Embryonic facial prominence (tissue), 1 donor: ENCODE measurements around the gene DNAH14.
"Not testable (repeated sequence)": the region's sequence is repeated elsewhere in the genome, so short reads cannot be mapped to it uniquely, and the experiment has no call there.

Source experiments
- DNase-seq: peaks from one replicate; pipeline ENCODE4 v3.0.0-alpha.2; 2016; ENCODE audit errors: extremely low spot score

The DNAH14 gene

DNA sequence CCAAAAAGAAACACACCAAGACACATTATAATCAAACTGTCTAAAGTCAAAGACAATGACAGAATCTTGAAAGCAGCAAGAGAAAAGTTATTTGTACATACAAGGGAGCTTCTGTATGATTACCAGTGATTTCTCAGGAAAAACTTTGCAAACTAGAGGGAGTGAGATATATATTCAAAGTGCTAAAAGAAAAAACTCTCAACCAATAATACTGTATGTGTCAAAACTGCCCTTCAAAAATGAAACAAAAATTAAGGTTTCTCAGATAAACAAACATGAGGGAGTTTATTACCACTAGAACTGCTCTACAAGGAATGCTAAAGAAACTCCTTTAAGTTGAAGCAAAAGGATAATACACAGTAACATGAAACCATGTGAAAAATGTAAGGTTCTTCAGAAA lies 418.9 kb downstream of the DNAH14 start:
- DNase-seq: no peak

DNA sequence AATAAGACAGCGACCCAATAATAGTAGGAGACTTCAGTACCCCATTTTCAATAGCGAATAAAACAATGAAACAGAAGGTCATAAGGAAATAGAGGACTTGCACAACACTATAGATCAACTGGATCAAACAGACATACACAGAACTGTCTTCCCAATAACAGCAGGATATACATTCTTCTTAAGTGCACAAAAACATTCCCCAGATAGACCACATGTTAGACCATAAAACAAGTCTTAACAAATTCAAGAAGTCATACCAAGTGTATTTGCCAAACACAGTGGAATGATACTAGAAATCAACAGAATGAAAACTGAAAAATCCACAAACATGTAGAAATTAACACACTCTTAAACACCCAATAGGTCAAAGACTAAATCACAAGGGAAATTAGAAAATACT lies 420.4 kb downstream of the DNAH14 start:
- no peak for DNase-seq

DNA sequence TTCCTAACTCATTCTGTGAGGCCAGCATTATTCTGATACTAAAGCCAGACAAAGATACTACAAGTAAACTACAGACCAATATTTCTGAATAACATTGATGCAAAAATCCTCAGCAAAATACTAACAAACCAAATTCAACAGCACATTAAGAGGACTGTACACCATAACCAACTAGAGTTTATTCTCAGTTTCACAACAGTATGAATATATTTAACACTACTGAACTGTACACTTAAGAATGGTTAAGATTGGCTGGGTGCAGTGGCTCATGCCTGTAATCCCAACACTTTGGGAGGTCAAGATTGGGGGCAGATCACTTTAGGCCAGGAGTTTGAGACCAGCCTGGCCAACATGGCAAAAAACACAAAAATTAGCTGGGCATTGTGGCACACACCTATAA lies 421.4 kb downstream of the DNAH14 start:
- no peak for DNase-seq

DNA sequence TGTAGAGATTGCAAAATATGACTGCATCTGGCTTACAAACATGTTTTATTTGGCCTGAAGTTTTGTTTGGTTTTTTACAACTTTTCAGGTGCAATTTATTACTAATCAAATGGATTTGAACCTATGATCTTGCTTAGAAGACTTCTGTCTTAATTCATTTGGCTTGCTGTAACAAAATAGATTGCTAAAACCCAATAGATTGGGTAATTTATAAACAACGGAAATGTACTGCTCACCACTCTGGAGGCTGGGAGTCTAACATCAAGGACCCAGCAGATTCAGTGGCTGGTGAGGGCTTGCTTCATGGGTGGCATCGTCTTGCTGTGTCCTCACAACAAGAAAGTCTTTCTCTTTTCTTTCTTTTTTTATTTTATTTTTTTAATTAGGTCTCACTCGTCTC lies 425.4 kb downstream of the DNAH14 start:
- DNase-seq: no peak

DNA sequence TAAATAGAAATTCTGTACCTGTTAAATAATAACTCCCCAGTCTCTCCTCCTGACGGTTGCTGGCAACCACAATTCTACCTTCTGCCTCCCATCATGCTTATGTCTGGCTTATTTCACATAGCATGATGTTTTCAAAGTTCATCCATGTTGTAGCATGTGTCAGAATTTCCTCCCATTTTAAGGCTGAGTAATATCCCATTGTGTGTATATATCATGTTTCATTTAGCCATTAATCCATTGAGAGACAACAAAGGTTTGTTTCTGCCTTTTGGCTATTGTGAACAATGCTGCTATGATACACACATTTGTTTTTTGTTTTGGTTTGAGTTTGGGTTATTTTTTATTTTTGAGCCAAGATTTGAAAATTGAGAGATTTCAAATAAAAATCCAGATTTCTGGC lies 426.4 kb downstream of the DNAH14 start:
- no peak for DNase-seq

DNA sequence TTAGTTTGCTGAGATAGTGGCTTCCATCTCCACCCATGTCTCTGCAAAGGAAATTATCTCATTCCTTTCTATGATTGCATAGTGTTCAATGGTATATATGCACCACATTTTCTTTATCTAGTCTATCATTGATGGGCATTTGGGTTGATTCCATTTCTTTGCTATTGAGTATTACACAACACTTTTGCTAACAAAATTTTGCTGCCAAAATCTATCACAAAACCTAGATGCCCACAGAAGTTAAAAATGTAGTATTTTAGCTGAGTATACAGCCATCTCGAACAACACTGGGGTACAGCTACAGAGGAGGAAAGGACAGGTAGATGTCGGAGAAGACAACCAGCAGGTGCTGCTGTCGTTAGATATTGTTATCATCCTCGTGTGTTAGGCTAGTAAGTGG lies 430.6 kb downstream of the DNAH14 start:
- DNase-seq: no peak

DNA sequence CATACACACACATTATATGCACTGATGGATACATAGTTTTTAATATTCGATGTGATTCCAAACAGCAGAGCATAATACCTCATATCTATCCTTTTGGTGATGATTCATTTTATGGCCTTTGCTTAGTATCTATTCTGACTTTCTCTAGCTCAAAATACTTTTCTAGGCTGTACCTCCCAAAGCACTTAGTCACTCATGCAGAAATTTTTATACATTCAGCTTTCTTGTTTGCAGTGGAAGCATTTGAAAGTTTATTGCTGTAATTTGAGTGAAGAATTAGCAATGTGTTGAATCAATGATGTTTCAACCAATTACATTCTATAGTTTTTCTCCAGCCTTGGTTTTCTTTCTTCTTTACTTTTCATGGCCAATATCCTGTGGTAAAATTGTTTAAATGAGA lies 431.7 kb downstream of the DNAH14 start:
- DNase-seq: no peak

DNA sequence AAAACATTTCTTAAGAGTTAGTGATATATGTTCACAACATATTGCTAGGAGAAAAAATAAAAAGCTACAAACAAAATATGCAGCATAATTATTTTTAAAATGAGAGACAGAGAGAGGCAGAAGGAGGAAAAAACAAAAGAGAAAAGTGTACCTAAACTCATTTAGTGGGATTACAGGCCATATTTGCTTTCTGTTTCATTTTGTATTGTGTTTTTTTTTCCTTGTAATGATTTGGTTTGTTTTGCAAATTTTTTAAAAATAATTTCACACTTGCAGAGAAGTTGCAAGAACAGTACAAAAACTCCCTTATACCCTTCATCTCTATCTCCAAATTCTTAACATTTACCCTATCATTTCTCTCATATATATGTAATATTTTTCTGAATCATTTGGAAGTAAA lies 433.3 kb downstream of the DNAH14 start:
- no peak for DNase-seq

DNA sequence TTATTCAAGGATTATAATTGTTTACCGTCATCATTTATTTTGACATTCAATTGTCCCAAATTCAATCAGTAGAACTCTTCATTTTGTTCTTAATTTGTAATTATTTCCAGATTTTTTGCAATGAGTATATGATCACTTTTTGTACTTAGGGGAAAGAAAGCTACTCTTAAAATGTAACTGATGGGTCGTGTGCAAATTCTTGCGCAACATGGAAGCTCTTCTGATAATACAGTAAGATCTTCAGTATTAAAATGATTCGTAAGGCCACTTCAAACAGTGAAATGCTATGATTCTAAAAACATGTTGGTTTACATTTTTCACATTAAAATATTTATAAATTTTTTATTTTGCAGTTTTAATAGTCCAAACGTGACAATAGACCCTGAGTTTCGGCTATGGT lies 435.0 kb downstream of the DNAH14 start:
- DNase-seq: no peak

DNA sequence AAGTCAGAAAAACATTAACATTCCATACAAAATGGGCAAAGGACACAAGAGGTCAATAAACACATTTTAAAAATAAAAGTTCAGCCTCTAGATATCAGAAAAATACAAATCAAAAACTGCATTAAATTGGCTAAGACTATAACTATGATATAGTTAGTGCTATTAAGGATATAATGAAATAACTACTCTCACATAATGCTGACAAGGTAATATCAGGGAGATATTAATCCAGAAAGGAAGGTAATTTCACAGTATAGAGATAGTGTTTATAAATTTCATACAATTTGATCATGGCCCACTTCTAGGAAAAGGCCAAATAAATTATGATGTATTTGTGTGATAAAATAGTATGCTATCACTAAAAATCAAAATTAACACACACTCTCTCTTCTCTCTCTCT lies 436.5 kb downstream of the DNAH14 start:
- no peak for DNase-seq

DNA sequence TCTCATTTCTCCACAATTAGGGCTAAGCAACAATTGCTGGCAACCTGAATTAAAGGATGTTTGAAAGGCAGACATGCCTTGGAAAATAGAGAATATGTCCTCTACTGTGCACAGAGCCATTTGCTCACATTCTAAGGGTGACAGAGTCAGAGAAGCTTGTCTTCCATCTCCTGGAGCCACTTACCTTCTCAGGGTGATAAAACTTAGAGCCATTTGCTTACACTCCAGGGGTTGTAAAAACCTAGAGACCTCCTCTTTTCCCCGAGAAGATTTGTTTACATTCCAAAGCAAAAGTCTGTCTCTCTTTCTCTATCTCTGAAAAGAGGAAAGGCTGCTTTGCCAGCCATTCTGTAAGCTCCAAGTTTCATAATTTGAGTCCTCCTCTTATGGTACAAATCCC lies 437.1 kb downstream of the DNAH14 start:
- DNase-seq: no peak

DNA sequence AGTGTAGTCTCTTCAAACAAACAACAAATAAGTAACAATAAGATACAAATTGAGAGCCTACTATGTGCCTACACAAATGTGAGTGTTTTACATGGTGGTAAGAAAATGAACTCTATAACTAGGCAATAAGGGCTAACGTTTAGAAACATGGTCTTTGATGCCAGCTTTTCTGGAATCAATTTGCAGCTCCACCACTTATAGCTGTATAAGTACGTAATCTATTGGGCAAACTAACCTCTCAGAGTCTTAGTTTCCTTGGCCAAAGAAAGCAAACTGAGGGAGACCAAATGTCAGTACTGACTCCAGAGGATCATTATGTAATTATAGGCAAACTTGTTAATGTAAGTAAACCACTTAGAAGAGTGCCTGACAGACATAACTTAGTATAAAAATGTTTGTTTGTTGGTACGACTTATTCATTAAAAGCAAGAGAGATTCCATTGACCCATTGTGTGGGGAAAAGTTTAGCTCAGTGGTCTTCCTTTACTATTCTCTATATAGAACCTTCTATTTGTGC lies 438.6 kb downstream of the DNAH14 start:
- DNase-seq: no peak

DNA sequence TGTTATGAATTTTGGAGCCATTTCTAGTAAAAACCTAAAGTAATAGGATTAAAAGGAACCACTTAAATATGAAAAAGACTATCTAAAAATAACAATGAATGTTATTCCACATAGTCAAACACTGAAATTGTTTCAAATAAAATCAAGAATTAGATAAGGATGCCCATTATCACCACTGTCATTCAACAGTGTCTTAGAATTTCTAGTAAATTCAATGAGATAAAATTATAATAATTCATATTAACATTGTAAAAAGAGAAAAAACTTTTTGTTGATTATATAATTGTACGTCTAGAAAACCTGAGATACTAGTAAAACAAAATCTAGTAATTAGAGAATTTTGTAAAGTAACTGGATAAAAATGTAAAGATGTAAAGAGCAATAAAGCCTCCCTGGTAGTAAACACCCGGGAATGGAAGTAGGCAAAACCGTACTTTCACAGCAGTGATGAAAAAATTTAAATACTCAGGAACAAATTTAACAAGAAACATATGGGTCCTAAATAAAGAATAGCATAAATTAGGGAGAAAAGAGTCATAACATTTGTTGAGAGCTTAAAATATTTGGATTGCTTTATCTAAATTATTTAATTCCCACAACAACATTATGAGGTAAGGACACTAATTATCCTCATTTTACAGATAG lies 442.0 kb downstream of the DNAH14 start:
- DNase-seq: no peak

DNA sequence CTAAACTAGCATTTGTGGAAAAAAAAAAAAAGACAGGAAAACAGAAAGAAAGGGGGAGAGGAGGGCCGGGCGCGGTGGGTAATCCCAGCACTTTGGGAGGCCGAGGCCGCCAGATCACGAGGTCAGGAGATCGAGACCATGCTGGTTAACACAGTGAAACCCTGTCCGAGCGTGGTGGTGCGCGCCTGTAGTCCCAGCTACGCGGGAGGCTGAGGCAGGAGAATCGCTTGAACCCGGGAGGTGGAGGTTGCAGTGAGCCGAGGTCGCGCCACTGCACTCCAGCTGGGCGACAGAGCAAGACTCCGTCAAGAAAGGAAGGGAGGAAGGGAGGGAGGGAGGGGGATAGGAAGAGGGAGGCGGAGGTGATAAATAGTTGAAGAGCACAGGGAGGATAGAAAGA lies 443.7 kb downstream of the DNAH14 start:
- DNase-seq: no peak

DNA sequence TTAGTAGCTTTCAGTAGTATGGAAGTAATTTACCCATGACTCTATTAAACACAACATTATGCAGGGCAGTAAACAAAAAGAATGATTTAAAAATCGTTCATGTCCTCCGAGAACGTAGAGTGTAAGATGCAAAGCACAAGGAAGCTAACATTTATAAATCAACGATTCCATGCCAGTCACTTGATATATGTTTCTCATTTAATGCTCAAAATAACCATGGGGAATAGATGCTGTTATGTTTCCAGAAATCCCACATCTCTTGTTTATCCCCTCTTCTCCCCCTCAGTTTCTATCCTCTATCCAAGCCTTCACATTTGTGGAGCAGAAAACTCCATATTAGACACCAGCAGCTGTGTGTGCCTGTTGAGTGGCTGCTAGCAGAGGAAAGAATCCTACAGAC lies 445.5 kb downstream of the DNAH14 start:
- no peak for DNase-seq

DNA sequence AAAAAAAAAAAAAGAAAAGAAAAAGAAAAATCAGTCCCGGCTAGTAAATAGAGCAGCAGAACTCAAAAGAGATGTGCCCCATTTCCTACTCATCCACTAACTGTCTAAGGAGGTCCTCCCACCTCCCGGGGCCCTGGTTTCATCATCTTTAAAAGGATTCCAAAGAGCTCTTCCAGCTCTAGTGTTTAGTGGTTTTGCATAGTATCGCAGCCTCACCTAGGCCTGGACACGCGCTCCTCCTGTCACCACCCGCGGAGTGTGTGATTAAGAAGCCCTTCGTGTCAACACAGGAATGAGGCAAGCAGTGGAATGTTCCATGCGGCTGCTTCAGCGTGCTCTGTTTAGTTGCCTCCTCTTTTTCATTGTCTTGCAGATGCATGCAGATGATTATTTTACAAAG lies 449.4 kb downstream of the DNAH14 start:
- DNase-seq: no peak

DNA sequence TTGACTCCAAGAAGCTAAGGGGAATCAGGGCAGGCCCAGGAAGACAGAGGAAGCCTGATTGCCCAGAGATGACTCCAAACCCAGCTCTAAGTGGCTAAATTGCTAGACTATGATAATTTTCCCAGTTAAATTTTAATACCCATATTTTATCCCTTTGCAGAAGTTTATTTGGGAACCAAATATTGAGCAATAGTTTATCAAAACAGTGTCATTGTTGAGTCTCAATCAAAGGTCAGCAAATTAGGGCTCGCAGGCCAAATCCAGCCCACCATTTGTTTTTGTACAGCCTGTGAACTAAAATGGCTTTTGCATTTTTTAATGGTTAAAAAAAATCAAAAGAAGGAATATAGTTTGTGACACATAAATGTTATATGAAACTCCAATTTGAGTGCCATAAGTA lies 451.2 kb downstream of the DNAH14 start:
- DNase-seq: no peak

DNA sequence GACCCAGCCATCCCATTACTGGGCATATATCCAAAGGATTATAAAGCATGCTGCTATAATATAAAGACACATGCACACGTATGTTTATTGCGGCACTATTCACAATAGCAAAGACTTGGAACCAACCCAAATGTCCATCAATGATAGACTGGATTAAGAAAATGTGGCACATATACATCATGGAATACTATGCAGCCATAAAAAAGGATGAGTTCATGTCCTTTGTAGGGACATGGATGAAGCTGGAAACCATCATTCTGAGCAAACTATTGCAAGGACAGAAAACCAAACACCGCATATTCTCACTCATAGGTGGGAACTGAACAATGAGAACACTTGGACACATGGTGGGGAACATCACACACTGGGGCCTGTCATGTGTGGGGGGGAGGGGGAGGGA lies 457.4 kb downstream of the DNAH14 start:
- DNase-seq: not testable (repeated sequence)

DNA sequence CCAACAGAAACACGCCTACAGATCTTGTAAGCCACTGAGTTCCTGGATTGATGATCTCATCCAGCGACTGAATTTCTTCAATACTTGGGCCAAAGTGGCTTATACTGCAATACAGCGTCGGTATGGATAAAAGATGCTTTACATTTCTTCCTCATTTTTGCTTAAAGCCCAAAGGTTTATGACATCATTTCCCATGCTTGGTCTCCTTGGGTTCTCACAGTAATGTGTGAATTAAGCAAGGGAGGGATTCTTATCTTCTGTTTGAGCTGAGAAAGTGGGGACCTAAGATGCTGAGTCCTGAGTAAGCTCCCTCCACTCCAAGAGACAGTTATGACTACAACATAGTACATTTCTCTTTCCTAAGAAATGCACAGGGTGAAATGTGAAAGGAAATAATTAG lies 458.9 kb downstream of the DNAH14 start:
- DNase-seq: no peak

DNA sequence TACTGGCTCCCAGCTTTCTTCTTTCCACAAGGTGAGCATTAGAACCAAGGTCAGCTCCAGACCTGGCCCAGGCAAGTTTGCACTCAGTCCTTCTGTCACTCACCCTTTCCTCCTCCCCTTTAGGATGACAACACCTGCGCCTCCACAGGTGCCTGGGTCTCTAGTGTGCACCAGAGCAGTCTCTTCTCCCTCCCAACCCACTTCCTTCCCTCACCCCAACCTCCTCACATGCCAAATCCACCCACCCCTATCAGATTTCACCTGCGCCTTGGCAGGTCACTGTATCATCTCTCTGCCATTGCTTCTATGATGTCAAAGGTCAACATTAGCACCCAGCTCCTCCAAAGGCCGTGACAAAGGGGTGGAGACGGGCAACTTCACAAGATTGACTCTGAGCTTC lies 460.4 kb downstream of the DNAH14 start:
- DNase-seq: no peak

DNA sequence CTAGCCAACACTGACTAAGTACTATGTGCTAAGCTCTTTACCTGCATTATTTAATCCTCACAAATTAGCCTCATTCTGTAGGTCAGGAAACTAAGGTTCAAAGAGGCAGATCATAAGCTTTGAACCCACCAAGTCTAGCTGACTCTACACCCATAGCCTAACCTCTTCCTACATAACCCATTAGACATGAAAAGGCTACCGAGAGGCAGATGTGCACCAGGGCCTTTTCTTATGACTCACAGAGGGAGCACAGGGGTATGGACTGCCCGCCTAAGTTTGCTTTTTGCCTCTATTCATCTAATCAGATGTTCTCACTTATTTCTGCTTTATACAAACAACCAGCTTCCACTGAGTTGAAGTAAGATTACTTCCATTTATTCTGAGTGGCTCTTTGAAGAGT lies 466.9 kb downstream of the DNAH14 start:
- DNase-seq: no peak

DNA sequence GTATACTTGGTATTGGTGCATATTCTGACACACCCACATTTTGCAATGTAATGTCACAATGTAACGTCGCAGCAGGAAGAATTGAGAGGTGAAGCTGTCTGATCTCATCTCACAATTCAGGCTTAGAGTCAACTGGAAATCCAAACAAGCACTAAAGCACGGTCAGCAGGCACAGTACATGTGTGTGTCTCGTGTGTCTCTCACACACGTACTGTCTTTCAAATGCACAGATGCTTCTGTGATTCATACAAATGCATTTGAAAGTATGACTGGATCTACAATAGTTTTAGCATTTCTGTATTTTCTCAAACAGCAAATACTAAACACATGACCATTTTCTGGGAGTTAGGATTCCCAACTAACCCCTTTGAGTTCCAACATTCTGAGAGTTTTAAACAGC lies 471.5 kb downstream of the DNAH14 start:
- DNase-seq: no peak

DNA sequence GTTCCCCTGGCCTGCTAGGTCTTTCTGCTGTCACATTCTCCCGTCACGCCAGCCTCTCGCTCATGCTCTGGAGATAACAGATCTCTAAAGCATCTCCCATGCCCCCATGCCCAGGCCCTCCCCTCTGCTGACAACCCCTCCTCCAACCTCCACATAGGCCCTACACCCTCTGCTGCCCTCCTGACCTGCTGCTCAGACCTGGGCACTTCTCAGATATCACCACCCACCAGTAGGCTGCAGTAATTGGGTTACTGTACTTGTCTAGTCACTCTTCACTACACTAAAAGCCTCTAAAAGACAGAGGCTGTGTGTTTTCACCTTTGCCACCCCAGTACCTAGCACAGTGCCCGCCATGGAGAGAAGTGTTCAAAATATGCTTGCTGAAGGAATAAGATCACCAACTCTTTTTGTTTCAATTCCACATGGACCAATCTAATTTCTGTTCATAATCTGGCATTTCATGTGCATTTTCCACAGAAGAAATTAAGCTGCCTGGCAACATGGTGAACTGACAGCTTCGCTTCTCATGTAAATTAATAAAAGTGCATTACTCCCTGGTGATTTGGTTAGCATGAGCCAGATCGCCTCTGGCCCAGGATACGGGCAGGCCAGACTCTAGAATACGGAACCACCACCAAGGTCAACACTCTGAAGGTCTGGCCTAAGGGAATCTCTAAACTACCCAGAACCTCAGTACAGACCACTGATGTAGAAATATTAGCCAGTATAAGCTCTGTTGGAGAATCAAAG lies 477.7 kb downstream of the DNAH14 start:
- DNase-seq: no peak

DNA sequence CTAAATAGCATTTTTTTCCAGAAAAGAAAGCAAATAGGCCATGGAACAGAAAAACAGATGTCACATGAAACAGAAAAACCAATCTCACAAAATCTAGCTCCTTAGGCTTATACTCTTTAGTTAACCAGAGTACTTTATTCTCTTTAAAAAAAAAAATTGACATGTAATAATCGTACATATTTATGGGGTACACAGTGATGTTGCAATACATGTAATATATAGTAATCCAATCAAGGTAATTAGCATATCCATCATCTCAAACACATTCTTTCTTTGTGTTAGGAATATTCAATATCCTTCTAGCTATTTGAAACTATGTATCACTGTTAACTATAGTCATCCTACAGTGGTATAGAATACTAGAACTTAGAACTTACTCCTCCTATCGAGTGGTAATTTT lies 478.3 kb downstream of the DNAH14 start:
- no peak for DNase-seq
